HepG2 (cell line): Measurements from ENCODE around the gene U2SURP.

Source experiments
- HDAC2 ChIP-seq: sonication (generic); formaldehyde crosslinking; IDR thresholded peaks from 2 replicates; pipeline ENCODE4 v1.4.0; 2020; ENCODE audit warnings: missing genetic modification reagents
- ZNF556 ChIP-seq: sonication (generic); formaldehyde crosslinking; IDR thresholded peaks from 2 replicates; pipeline ENCODE4 v1.4.0; 2020; ENCODE audit warnings: mild to moderate bottlenecking, missing genetic modification reagents, borderline replicate concordance
- TF ChIP-seq, protein P1 (sequence below): sonication (generic); formaldehyde crosslinking; IDR thresholded peaks from 2 replicates; pipeline ENCODE4 v1.5.0; 2020; ENCODE audit warnings: mild to moderate bottlenecking, missing genetic modification reagents, moderate library complexity

DNA sequence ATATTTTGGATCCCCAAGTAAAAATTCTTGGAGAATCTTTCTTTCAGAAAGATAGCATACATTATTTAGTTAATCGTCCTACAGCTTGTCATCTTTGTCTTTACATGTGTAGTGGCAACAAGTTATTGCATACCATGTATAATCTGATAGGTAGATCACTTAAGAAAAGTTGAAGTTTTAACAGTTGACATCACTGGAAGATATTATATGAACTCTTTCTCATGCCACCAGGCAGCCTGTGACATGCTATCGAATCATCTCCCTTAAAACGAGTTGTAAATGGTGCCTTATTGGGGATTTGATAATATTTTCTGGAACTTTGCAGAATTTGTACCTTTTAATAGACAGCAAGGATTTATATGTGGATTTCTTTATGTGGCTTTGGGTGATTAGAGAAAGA lies 8.7 kb downstream of the U2SURP start:
- TF ChIP-seq HDAC2 (CRISPR knock-in tag) (no peak), ZNF556 (CRISPR knock-in tag) (no peak)
- TF ChIP-seq, protein P1, sequence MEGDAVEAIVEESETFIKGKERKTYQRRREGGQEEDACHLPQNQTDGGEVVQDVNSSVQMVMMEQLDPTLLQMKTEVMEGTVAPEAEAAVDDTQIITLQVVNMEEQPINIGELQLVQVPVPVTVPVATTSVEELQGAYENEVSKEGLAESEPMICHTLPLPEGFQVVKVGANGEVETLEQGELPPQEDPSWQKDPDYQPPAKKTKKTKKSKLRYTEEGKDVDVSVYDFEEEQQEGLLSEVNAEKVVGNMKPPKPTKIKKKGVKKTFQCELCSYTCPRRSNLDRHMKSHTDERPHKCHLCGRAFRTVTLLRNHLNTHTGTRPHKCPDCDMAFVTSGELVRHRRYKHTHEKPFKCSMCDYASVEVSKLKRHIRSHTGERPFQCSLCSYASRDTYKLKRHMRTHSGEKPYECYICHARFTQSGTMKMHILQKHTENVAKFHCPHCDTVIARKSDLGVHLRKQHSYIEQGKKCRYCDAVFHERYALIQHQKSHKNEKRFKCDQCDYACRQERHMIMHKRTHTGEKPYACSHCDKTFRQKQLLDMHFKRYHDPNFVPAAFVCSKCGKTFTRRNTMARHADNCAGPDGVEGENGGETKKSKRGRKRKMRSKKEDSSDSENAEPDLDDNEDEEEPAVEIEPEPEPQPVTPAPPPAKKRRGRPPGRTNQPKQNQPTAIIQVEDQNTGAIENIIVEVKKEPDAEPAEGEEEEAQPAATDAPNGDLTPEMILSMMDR (CRISPR knock-in tag) = no peak
